GM12873 (cell line): ENCODE results near the gene C3orf33.

Experiments used
- CTCF ChIP-seq: IDR thresholded peaks from 2 replicates; pipeline ENCODE4 v1.5.1; 2012; ENCODE audit warnings: low read depth, mild to moderate bottlenecking, moderate library complexity, low read length, control low read depth; ENCODE audit not compliant: insufficient read depth; ENCODE audit errors: missing control alignments

C3orf33 gene

GRCh38 chr3:155843569-155843968, 37.5 kb upstream of the C3orf33 start:
- TF ChIP-seq CTCF: no peak

GRCh38 chr3:155835341-155836071, 29.4 kb upstream of the C3orf33 start:
- TF ChIP-seq CTCF: no peak

GRCh38 chr3:155815030-155815545, 9.0 kb upstream of the C3orf33 start:
- TF ChIP-seq CTCF: no peak

- TF ChIP-seq CTCF: no peak
Measured at GRCh38 chr3:155809181-155809580, 3.1 kb upstream of the C3orf33 start.

- TF ChIP-seq CTCF: no peak
Measured at GRCh38 chr3:155807823-155808222, 1.7 kb upstream of the C3orf33 start.

- TF ChIP-seq CTCF: no peak
Measured at GRCh38 chr3:155805204-155805801, 775 bp downstream of the C3orf33 start.

GRCh38 chr3:155804323-155804722, 1.8 kb downstream of the C3orf33 start:
- no peak for TF ChIP-seq CTCF
